KMS-11 (cell line): ENCODE data around the gene MROH2A.
A peak's percentile ranks its signal among the peaks of the same experiment; 100 is the strongest.
"Not testable (repeated sequence)": the region's sequence is repeated elsewhere in the genome, so short reads cannot be mapped to it uniquely, and the experiment has no call there.

Experiments
- H2AFZ ChIP-seq: fragments of 200-600 bp; sonication (generic); 2 replicates; pipeline ENCODE4 v1.6.1; 2016; ENCODE audit warnings: antibody characterized with exemption, mixed run types, low read depth
- H3K27ac ChIP-seq: fragments of 200-600 bp; sonication (generic); 2 replicates; pipeline ENCODE4 v1.6.1; 2016; ENCODE audit warnings: mild to moderate bottlenecking, mixed run types
- H3K27me3 ChIP-seq: fragments of 200-600 bp; sonication (generic); 2 replicates; pipeline ENCODE4 v1.6.1; 2017; ENCODE audit warnings: mild to moderate bottlenecking, low read depth, mixed run types, moderate library complexity; ENCODE audit not compliant: insufficient read depth
- H3K36me3 ChIP-seq: fragments of 200-600 bp; sonication (generic); 2 replicates; pipeline ENCODE4 v1.6.1; 2017; ENCODE audit warnings: mild to moderate bottlenecking, mixed run types; ENCODE audit not compliant: insufficient read depth
- H3K4me1 ChIP-seq: fragments of 200-600 bp; sonication (generic); 2 replicates; pipeline ENCODE4 v1.6.1; 2016; ENCODE audit warnings: mild to moderate bottlenecking, low read depth, mixed run types; ENCODE audit not compliant: poor library complexity, severe bottlenecking
- H3K4me2 ChIP-seq: fragments of 200-600 bp; sonication (generic); 2 replicates; pipeline ENCODE4 v1.7.0; 2016; ENCODE audit warnings: mild to moderate bottlenecking, mixed run types
- H3K4me3 ChIP-seq: fragments of 200-600 bp; sonication (generic); IDR thresholded peaks from 2 replicates; pipeline ENCODE4 v1.6.1; 2017; ENCODE audit warnings: low read depth, low read length, mixed read lengths; ENCODE audit not compliant: insufficient read depth
- H3K79me2 ChIP-seq: fragments of 200-600 bp; sonication (generic); 2 replicates; pipeline ENCODE4 v1.6.1; 2016; ENCODE audit warnings: low read depth, mixed run types; ENCODE audit not compliant: insufficient read depth
- H3K9ac ChIP-seq: fragments of 200-600 bp; sonication (generic); 2 replicates; pipeline ENCODE4 v1.6.1; 2016; ENCODE audit warnings: mild to moderate bottlenecking, mixed run types
- H4K20me1 ChIP-seq: fragments of 200-600 bp; sonication (generic); 2 replicates; pipeline ENCODE4 v1.6.1; 2016; ENCODE audit warnings: mild to moderate bottlenecking, mixed run types; ENCODE audit not compliant: insufficient read depth
- TF ChIP-seq, protein P1 (sequence below): fragments of 200-600 bp; sonication (generic); conservative IDR thresholded peaks from 2 replicates; pipeline ENCODE4 v1.6.1; 2017; ENCODE audit warnings: low read depth, mild to moderate bottlenecking, antibody characterized with exemption, low read length, moderate library complexity, mixed read lengths

Gene MROH2A

DNA sequence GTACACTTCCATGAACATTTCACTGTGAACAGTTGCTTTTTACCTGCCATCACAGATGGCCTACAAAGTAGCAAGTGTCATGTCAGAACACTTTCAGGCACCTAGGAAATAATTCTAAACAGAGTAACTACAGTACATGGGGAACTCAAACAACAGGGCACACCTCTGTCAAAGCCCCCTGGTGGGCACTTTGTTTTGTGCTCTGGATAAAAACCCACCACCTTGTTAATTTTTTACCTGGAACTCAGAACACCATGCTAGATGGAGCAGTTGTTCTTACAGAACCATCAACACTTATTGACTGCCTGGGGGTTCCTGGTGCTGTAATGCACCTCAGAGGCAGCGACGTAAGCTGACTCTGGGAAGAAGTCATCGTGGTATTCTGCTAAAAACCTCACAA is 87.7 kb downstream of the MROH2A start:
- H3K79me2 ChIP-seq = no peaks in the 10 kb centered on the region
- no peaks in the 10 kb centered on the region for H3K36me3 ChIP-seq
- no peak overlapping the region for H3K27ac ChIP-seq
- no peak overlapping the region for H3K4me2 ChIP-seq
- no peaks in the 10 kb centered on the region for H3K4me1 ChIP-seq
- TF ChIP-seq, protein P1, sequence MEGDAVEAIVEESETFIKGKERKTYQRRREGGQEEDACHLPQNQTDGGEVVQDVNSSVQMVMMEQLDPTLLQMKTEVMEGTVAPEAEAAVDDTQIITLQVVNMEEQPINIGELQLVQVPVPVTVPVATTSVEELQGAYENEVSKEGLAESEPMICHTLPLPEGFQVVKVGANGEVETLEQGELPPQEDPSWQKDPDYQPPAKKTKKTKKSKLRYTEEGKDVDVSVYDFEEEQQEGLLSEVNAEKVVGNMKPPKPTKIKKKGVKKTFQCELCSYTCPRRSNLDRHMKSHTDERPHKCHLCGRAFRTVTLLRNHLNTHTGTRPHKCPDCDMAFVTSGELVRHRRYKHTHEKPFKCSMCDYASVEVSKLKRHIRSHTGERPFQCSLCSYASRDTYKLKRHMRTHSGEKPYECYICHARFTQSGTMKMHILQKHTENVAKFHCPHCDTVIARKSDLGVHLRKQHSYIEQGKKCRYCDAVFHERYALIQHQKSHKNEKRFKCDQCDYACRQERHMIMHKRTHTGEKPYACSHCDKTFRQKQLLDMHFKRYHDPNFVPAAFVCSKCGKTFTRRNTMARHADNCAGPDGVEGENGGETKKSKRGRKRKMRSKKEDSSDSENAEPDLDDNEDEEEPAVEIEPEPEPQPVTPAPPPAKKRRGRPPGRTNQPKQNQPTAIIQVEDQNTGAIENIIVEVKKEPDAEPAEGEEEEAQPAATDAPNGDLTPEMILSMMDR = peak; percentile 49
- H3K9ac ChIP-seq = no peak overlapping the region
- no peak overlapping the region for H3K4me3 ChIP-seq
- H3K27me3 ChIP-seq = no peaks in the 10 kb centered on the region
- H2AFZ ChIP-seq = no peak overlapping the region
- H4K20me1 ChIP-seq = no peaks in the 10 kb centered on the region

DNA sequence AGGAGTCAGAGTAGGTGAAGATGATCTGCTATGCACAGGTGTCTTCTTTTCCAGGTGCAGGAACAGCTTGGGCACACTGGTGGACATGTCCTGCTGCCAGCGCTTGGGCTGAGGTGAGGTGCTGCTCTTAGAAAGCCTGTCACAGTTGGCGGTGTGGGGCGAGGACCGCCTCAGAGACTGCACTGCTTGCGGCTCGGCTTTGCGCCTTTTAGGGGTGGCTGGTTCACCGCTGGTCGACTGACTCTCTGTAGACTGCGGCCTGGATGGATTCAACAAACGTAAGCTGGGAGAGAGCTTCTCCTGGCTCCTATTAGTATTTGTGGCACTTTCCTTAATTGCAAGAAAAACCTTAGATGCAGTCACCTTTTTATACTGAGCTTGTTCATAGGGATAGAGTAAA is 88.3 kb downstream of the MROH2A start:
- H3K36me3 ChIP-seq = no peaks in the 10 kb centered on the region
- H3K4me3 ChIP-seq = no peak overlapping the region
- no peaks in the 10 kb centered on the region for H4K20me1 ChIP-seq
- H2AFZ ChIP-seq = no peak overlapping the region
- H3K27ac ChIP-seq = no peak overlapping the region
- no peaks in the 10 kb centered on the region for H3K4me1 ChIP-seq
- no peaks in the 10 kb centered on the region for H3K79me2 ChIP-seq
- H3K9ac ChIP-seq = no peak overlapping the region
- H3K27me3 ChIP-seq = no peaks in the 10 kb centered on the region
- TF ChIP-seq, protein P1 = no peak
- H3K4me2 ChIP-seq = no peak overlapping the region

DNA sequence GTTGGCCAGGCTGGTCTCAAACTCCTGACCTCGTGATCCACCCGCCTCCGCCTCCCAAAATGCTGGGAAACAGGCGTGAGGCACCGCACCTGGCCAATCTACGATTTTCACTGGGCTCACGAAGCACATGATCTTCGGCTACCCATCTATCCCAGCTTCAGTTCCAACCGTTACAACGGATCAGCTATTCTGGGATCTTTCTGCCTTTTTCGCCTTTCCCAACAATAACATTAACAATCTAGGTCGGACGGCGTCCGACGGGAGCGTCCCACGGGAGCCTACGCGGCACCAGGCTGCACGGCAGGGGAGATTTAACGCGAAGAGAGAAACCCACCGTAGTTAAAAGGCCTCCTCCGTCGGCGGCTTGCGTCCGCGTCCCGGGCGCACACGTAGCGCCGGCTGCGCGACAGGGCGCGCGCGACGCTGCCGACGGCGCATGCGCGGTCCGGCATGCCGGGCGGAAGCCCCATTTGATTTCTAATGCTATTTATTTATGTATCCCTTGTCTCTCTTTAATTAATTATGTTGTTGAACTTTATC is 89.9 kb downstream of the MROH2A start, which contains the start of gene MSL3B:
Gene MSL3B, minus strand, starts transcription at position 394 of the 540 bp plus-strand sequence.
- TF ChIP-seq, protein P1 = no peak
- H3K4me1 ChIP-seq = no peaks in the 10 kb centered on the region
- H3K79me2 ChIP-seq = no peaks in the 10 kb centered on the region
- H2AFZ ChIP-seq = peak within 1 kb of the TSS; percentile 72
- H3K4me2 ChIP-seq = peak within 1 kb of the TSS; percentile 87
- no peaks in the 10 kb centered on the region for H4K20me1 ChIP-seq
- H3K27ac ChIP-seq = peak within 1 kb of the TSS; percentile 34; the same call in 1 of the 2 replicates
- peak within 1 kb of the TSS; percentile 47; the same call in 1 of the 2 replicates for H3K9ac ChIP-seq
- H3K27me3 ChIP-seq = no peaks in the 10 kb centered on the region
- H3K36me3 ChIP-seq = no peaks in the 10 kb centered on the region
- peak within 1 kb of the TSS; percentile 79 for H3K4me3 ChIP-seq

DNA sequence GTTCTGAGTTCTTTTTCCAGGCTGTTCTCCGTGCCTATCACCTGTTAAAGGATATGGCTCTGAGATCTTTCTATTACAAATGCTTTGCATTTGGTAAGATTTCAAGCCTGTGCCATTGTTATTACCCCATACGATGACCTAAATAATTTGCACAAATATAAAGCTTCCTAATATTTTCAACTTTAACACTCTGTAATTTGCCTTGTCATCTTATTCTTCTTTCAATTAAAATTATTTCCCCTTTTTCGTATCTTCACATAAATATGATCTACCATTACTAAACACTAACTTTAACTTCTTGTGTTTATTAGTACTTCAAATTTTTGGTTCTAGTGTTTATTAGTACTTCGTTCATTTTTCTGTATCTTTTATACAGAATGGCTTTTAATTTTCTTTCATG is 93.3 kb downstream of the MROH2A start:
- Histone ChIP-seq H3K4me2 (no peak overlapping the region), H3K27me3 (no peaks in the 10 kb centered on the region), H3K36me3 (no peaks in the 10 kb centered on the region), H3K9ac (no peak overlapping the region), H4K20me1 (no peaks in the 10 kb centered on the region), H3K27ac (no peak overlapping the region), H3K4me3 (no peak overlapping the region), H3K4me1 (no peaks in the 10 kb centered on the region), H2AFZ (no peak overlapping the region), H3K79me2 (no peaks in the 10 kb centered on the region)
- TF ChIP-seq, protein P1 = no peak

DNA sequence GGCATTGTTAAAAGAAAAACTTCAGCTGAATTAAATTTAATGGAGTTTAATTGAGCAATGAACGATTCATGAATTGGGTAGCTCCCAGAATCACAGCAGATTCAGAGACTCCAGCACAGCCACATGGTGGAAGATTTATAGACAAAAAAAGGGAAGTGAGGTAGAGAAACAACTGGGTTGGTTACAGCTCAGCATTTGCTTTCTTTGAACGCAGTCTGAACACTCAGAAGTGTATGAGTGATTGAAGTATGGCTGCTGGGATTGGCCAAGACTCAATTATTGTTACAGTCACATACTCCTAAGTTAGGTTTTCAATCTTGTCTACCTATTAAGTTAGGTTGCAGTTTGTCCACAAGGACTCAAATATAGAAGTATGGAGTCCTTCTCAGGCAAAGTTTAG is 94.0 kb downstream of the MROH2A start:
- H3K79me2 ChIP-seq, H3K9ac ChIP-seq, H3K27me3 ChIP-seq, H3K4me1 ChIP-seq, H3K36me3 ChIP-seq, H3K4me2 ChIP-seq, H3K4me3 ChIP-seq, H2AFZ ChIP-seq, H4K20me1 ChIP-seq, H3K27ac ChIP-seq: not testable (repeated sequence)
